Neural cell (in vitro differentiated cells): ENCODE results near the gene MS4A15.

Source experiments
- CTCF ChIP-seq: fragments of 450-650 bp; IDR thresholded peaks from 2 replicates; pipeline ENCODE4 v1.5.1; 2014; ENCODE audit warnings: antibody characterized with exemption, mild to moderate bottlenecking, moderate library complexity; ENCODE audit not compliant: poor library complexity, severe bottlenecking
- EP300 ChIP-seq: fragments of 450-650 bp; conservative IDR thresholded peaks from 2 replicates; pipeline ENCODE4 v1.6.1; 2014; ENCODE audit warnings: antibody characterized with exemption, mild to moderate bottlenecking, moderate library complexity; ENCODE audit not compliant: poor library complexity, severe bottlenecking
- EZH2 ChIP-seq: fragments of 200-600, 300-800 bp; shearing (Covaris generic), sonication (generic); IDR thresholded peaks from 2 replicates; pipeline ENCODE4 v1.6.1; 2014; ENCODE audit warnings: antibody characterized with exemption, low read length, borderline replicate concordance, mild to moderate bottlenecking; ENCODE audit not compliant: insufficient read depth, poor library complexity, severe bottlenecking
- MXI1 ChIP-seq: fragments of 450-650 bp; conservative IDR thresholded peaks from 2 replicates; pipeline ENCODE4 v1.6.1; 2014; ENCODE audit warnings: antibody characterized with exemption, mild to moderate bottlenecking; ENCODE audit not compliant: poor library complexity, severe bottlenecking
- POLR2AphosphoS5 ChIP-seq: IDR thresholded peaks from 2 replicates; pipeline ENCODE4 v1.6.1; 2012
- RAD21 ChIP-seq: fragments of 450-650 bp; conservative IDR thresholded peaks from 2 replicates; pipeline ENCODE4 v1.6.1; 2014; ENCODE audit warnings: antibody characterized with exemption, mild to moderate bottlenecking, moderate library complexity
- REST ChIP-seq: IDR thresholded peaks from 2 replicates; pipeline ENCODE4 v1.6.1; 2012; ENCODE audit warnings: borderline replicate concordance

GRCh38 chr11:60790726-60791125 is 34.1 kb downstream of the MS4A15 start:
- no peak for TF ChIP-seq CTCF
- no peak for TF ChIP-seq POLR2AphosphoS5
- TF ChIP-seq RAD21 = no peak
- no peak for TF ChIP-seq EP300
- no peak for TF ChIP-seq REST
- TF ChIP-seq EZH2 = no peak
- no peak for TF ChIP-seq MXI1
